AG09319 (cell line): ENCODE data around the gene RHBDF2.

Experiments
- DNase-seq: peaks from one replicate; pipeline ENCODE4 v3.0.0-alpha.2; 2010; ENCODE audit warnings: low read depth; ENCODE audit errors: extremely low read depth
- CTCF ChIP-seq: IDR thresholded peaks from 2 replicates; pipeline ENCODE4 v1.5.1; 2011; ENCODE audit warnings: low read depth, mild to moderate bottlenecking, inconsistent platforms, low read length, moderate library complexity

Gene RHBDF2

DNA sequence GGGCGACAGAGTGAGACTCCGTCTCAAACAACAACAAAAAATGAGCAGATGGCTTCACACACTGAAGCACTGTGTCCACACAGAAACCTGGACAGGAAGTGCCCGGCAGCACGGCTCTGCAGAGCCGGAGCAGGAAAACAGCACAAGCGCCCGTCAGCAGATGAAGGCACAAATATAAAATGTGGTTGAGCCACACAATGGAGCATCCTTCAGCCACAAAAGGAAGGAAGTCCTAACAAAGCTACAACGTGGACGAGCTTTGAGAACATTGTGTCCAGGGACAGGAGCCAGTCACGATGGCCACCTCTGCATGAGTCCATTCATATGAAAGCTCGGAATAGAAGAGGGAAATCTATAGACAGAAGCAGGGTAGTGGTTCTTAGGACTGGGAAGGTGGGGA, 15.7 kb downstream of the RHBDF2 start:
- no peak for TF ChIP-seq CTCF
- DNase-seq = no peak

DNA sequence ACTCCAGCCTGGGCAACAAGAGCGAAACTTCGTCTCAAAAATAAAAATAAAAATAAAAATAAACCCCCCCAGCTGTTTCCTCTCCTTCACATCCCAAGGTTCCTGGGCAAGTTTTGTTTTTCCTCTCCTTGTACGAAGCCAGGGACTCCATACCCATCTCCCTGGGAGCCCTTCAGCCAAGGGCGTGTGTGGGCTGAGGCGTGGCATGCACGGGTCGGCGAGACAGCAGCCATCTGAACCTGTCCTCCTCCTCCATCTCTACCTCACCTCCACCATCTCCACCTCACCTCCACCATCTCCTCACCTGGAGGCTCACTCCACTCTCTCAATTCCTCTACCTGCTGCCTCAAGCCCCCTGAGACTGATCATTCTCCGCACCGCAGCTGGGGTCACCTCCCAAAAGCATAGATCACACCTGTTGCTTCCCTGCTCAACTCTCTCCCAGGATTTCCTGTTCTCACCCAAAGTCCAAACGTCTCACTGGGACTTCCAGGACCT, 16.9 kb downstream of the RHBDF2 start:
- DNase-seq = no peak
- TF ChIP-seq CTCF = no peak

DNA sequence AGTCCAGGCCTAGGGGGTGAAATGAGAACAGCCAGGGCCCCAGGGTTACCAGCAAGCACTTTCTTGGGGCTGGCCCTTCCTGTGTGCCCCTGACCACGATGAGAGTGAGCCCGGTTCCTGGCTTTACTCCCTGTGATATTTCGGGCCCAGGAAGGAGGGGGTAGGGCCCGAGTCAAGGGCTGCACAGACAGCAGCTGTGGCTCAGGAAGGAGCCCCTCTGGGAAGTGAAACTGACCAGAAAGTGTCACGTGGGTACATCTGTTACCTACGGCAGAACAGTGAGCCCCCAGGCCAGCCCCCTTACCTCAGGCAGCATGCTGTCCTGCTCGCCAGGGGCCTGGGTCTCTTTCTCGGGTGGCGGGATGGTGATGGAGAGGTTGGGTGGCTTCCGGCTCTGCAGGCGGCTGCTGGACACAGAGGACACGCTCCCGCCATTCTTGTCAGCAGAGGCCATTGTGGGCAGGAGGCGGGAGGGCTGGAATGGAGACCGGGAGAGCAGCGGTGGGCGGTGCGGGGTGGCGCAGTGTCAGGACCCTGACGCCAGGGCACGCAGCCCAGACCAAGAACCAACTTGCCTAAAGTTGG, 20.1 kb downstream of the RHBDF2 start:
- no peak for TF ChIP-seq CTCF
- no peak for DNase-seq

- no peak for TF ChIP-seq CTCF
- DNase-seq = no peak
Observed at GRCh38 chr17:76480632-76481031, 20.6 kb downstream of the RHBDF2 start.

DNA sequence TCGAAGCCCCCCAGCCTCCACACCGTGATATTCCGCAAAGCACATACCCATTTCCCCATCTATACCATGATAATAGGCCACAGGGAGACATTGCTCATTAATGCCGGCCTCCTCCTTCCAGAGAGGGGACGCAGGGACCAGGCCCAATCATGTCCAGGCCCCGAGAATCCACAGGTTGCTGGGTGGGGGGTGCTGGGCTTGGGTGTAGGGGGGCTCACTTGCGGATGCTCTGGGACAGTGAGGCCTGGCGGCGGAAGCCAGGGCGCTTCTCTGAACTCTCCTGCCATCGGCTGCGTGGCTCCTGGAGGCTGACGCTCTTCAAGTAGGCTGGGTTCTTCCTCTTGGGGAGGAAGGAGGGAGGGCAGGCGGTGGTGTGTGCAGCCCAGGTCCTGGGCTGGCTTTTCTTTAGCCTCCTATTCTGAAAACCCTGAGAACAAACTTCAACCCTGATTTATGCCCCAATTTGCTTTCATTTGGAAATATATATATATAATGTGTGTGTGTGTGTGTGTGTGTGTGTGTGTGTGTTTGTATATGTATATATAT, 21.6 kb downstream of the RHBDF2 start:
- DNase-seq = no peak
- TF ChIP-seq CTCF = no peak

DNA sequence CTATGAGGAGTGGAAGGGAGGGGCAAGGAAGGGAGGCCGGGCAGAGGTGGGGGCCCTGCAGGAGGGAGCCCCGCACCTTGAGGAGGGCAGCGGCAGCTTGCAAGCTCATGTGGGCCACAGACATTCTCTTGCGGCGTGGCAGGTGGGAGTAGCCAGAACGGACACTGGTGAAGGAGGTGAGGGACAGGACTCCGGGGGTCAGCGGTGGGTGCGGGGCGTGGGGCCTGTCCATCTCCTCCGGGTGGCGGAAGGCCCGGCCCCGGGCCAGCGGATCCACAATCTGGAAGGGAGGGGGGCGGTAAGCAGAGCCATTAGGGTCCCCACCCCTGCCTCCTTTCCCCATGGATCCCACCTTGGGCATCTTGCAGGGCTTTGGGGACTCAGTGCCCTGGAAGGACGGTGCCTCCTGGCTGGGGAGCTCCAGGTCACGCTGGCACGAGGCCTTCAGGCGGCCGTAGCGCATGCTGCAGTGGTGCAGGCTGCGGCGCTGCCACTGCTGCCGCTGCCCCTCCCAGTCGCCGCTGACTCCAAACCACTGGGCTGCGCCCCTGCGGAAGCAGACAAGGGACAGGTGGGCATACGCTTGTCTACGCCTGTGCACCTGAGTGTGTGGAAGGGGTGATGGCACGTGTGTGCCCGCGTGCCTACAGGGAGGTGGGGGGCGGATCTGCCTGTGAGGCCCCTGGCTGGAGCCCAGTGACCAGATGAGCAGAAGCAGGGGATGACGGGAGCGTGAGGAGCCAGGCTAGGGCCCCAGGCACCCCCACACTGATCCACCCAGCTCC, 22.3 kb downstream of the RHBDF2 start:
- no peak for DNase-seq
- no peak for TF ChIP-seq CTCF

- DNase-seq = no peak
- TF ChIP-seq CTCF = no peak
Observed at GRCh38 chr17:76478097-76478496, 23.1 kb downstream of the RHBDF2 start.
